Gastrocnemius medialis (tissue), 4 donors: Measurements from ENCODE around the gene CKAP4. TPM values are rescaled to one million over a fixed set of nuclear protein-coding genes. Genes with fewer than 3 reads are reported as not detected.

Experiments
- ATAC-seq, 2 donors: fragments of 150-250 bp; one replicate each; pipeline ENCODE4 v1.9.1; 2016
- DNase-seq, 2 donors: peaks; one replicate each; pipeline ENCODE4 v3.0.0-alpha.2; 2019
- H3K27ac ChIP-seq, 4 donors: fragments of 200-600 bp; sonication (generic); 1 replicate in 1 of 4; 2 replicates in 3 of 4; pipeline ENCODE4 v1.5.1; 2016 to 2018; ENCODE audit warnings: mild to moderate bottlenecking in 2 of 4, moderate library complexity in 1 of 4
- H3K27me3 ChIP-seq, 3 donors: fragments of 200-600 bp; sonication (generic) in 2 of 3; 1 replicate in 1 of 3; 2 replicates in 2 of 3; pipeline versions ENCODE4 v1.5.1 to v1.6.0; 2016 to 2019; ENCODE audit warnings: mild to moderate bottlenecking in 1 of 3, moderate library complexity in 1 of 3
- H3K36me3 ChIP-seq, 2 donors: fragments of 200-600 bp; sonication (generic) in 1 of 2; one replicate each; pipeline ENCODE4 v1.5.1; 2017 to 2018
- H3K4me1 ChIP-seq, 2 donors: fragments of 200-600 bp; sonication (generic) in 1 of 2; one replicate each; pipeline ENCODE4 v1.5.1; 2016 to 2017; ENCODE audit warnings: mild to moderate bottlenecking in 2 of 2
- H3K4me3 ChIP-seq, 4 donors: fragments of 200-600 bp; sonication (generic) in 3 of 4; 1 replicate in 1 of 4; 2 replicates in 3 of 4; pipeline ENCODE4 v1.5.1; 2016 to 2019; ENCODE audit warnings: mild to moderate bottlenecking in 2 of 4
- H3K9me3 ChIP-seq, 3 donors: fragments of 200-600 bp; sonication (generic) in 2 of 3; 1 replicate in 1 of 3; 2 replicates in 2 of 3; pipeline ENCODE4 v1.5.1; 2016 to 2019
- CTCF ChIP-seq, 5 experiments: fragments of 450-650 bp in 3 of 5; fragments of 200-600 bp in 2 of 5; sonication (generic) in 2 of 5; IDR thresholded peaks in 4 of 5; conservative IDR thresholded peaks in 1 of 5; 1 replicate in 4 of 5; 2 replicates in 1 of 5; pipeline ENCODE4 v1.5.1; 2016 to 2019; ENCODE audit warnings: antibody characterized with exemption in 5 of 5, mild to moderate bottlenecking in 3 of 5, moderate library complexity in 3 of 5
- POLR2A ChIP-seq, 2 donors: fragments of 450-650 bp; IDR thresholded peaks; one replicate each; pipeline ENCODE4 v1.6.1; 2017; ENCODE audit warnings: antibody characterized with exemption in 2 of 2, mild to moderate bottlenecking in 2 of 2, moderate library complexity in 2 of 2
- in situ Hi-C, 4 donors: fragments of 200-750 bp; cut with MboI; loops; one replicate each; pipeline versions ENCODE4 v1.15.0 to v1.8.0; 2017; ENCODE audit warnings: low sequenced_read_pairs in 4 of 4
- intact Hi-C: fragments of 100-400 bp; cut with DNase I; formaldehyde crosslinking; loops from one replicate; pipeline ENCODE4 v1.15.1; 2023; ENCODE audit warnings: low total_unique reads
- total RNA-seq, 4 donors: library from RNA; depleted of rRNA; stranded (reverse); fragments of >200 nt; gene quantifications; one replicate each; pipeline versions ENCODE4 v1.1.0 to v1.2.3, GENCODE V29; 2016

CKAP4 gene
- total RNA-seq = 10 to 100 TPM in 3 of 4 donors, 1 to 10 TPM in 1; 9.7 to 17.6 (median 15.7) TPM

DNA sequence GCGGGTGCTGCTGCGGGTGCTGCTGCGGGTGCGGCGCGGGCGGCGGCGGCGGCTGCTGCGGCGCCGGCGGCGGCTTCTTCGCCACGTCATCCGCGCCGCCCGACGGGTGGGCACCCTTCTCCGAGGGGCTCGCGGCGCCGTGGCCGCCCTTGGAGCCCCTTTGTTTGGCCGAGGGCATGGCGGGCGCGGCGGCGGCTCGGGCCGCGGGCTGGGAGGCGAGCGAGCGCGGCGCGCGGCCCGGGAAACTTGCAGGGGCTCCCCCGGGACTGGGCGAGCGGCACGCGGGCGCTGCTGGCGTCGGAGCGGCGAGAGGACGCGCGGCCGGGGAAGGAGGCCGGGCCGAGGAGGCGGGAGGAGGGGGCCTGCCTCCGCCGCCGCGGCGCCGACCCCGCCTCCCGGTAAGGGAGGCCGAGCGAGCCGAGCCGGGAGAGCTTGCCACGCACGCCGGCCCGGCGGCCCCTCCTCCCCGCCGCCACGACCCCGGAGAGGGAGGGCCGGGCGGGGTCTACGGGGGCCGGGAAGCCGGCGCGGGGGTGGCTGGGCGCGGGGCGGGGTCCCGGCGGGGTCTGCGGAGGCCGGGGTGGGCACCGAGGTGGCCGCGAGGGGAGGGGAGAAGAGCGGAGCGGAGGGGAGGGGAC is at the start of gene CKAP4:
TSS of gene CKAP4 (minus strand) at position 347 of the 638 bp plus-strand sequence. CDS start at position 178, 169 bp downstream.
- H3K9me3 ChIP-seq = no peaks in the 10 kb centered on the region
- H3K36me3 ChIP-seq = peaks cover 0 to 2% of the 10 kb centered on the region in 2 donors
- H3K27ac ChIP-seq = peak within 1 kb of the TSS; percentile 90 to 95 (median 94)
- intact Hi-C loops (loop anchor here (1.0 to 2.0 kb wide), 3 partner anchors 49 to 111 kb away; no protein-coding TSS in a partner anchor), in situ Hi-C loops (no loop called here)
- peaks cover 39 to 42% of the 10 kb centered on the region in 2 donors for H3K4me1 ChIP-seq
- TF ChIP-seq CTCF (IDR thresholded peaks at IDR 0.05 in 4 of 5, conservative IDR thresholded peaks at IDR 0.05 in 1 of 5) (peak in 1 of 5 experiments; percentile 3), POLR2A (IDR thresholded peaks at IDR 0.05) (peak; percentile 61 to 62)
- peak within 1 kb of the TSS; percentile 65 to 91 (median 86) for H3K4me3 ChIP-seq
- DNase-seq (peak; percentile 53 to 63), ATAC-seq (peak; percentile 61 to 73)
- H3K27me3 ChIP-seq = no peaks in the 10 kb centered on the region

- no peak for TF ChIP-seq POLR2A (IDR thresholded peaks at IDR 0.05)
- TF ChIP-seq CTCF (IDR thresholded peaks at IDR 0.05 in 4 of 5, conservative IDR thresholded peaks at IDR 0.05 in 1 of 5) = no peak
- Histone ChIP-seq H3K9me3 (no peaks in the 10 kb centered on the region), H3K27ac (no peak overlapping the region), H3K36me3 (no peaks in the 10 kb centered on the region), H3K4me1 (peaks cover 27 to 29% of the 10 kb centered on the region in 2 donors), H3K4me3 (no peak overlapping the region), H3K27me3 (no peaks in the 10 kb centered on the region)
- DNase-seq (no peak), ATAC-seq (no peak)
- in situ Hi-C loops (no loop called here), intact Hi-C loops (loop anchor here (2.0 to 5.0 kb wide), 2 partner anchors 48 to 1060 kb away; partner anchors contain the start of genes APPL2 and CKAP4)
Measured at GRCh38 chr12:106297075-106297474, 49.3 kb upstream of the CKAP4 start.

DNA sequence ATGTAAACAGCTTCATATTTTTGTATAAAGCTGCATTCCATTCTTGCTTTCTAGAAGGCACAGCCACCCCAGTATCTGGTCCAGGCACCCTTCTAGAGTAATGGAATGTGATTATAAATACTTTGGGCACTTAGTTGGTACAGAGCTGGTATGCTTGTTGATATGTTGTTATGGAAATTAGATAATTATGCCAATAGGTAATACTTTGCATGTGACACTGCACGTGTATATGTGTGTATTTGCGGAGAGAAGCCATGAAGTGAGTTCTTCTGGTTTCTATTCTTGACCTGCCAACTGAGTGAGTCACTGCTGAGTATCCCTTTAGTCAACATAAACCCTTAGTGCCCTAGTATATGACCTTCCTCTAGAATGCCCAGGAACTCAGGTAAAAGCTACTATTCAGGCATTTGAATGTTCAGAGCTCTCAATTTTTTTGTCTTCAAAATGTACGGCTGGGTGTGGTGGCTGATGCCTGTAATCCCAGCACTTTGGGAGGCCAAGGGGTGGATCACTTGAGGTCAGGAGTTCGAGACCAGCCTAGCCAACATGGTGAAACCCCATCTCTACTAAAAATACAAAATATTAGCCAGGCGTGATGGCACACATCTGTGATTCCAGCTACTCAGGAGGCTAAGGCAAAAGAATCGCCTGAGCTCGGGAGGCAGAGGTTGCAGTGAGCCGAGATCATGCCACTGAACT is 48.5 kb upstream of the CKAP4 start:
- no peaks in the 10 kb centered on the region for H3K36me3 ChIP-seq
- ATAC-seq (peak; percentile 62 to 84), DNase-seq (peak in 1 of 2 donors; percentile 31)
- H3K4me1 ChIP-seq = peaks cover 21 to 24% of the 10 kb centered on the region in 2 donors
- no peaks in the 10 kb centered on the region for H3K9me3 ChIP-seq
- H3K4me3 ChIP-seq = no peak overlapping the region
- in situ Hi-C loops = no loop called here
- H3K27ac ChIP-seq = peak overlapping the region in 2 of 4 donors; percentile 23 to 40
- intact Hi-C loops = loop anchor here (2.0 to 5.0 kb wide), 2 partner anchors 48 to 1059 kb away; partner anchors contain the start of genes APPL2 and CKAP4
- TF ChIP-seq POLR2A (IDR thresholded peaks at IDR 0.05) (no peak), CTCF (IDR thresholded peaks at IDR 0.05 in 4 of 5, conservative IDR thresholded peaks at IDR 0.05 in 1 of 5) (no peak)
- no peaks in the 10 kb centered on the region for H3K27me3 ChIP-seq

- TF ChIP-seq POLR2A (IDR thresholded peaks at IDR 0.05) = no peak
- TF ChIP-seq CTCF (IDR thresholded peaks at IDR 0.05 in 4 of 5, conservative IDR thresholded peaks at IDR 0.05 in 1 of 5) = no peak
- DNase-seq = no peak
- H3K27ac ChIP-seq = no peak overlapping the region
- no peak for ATAC-seq
- H3K4me3 ChIP-seq = no peak overlapping the region
- H3K4me1 ChIP-seq = no peaks in the 10 kb centered on the region
- no peaks in the 10 kb centered on the region for H3K27me3 ChIP-seq
- intact Hi-C loops = no loop called here
- no peaks in the 10 kb centered on the region for H3K36me3 ChIP-seq
- H3K9me3 ChIP-seq = no peaks in the 10 kb centered on the region
- in situ Hi-C loops = loop anchor here in 1 of 4 donors (5.0 kb wide), 1 partner anchor 60 kb away; no protein-coding TSS in a partner anchor
Measured at GRCh38 chr12:106292339-106292738, 44.5 kb upstream of the CKAP4 start.
